ENCODE data around the gene KDM2A.

- TF ChIP-seq CTCF (IDR thresholded peaks at IDR 0.05) (no peak), POLR2A (IDR thresholded peaks at IDR 0.05) (no peak)
Measured at GRCh38 chr11:67306769-67307544, 187.9 kb downstream of the KDM2A start.
